H1 (cell line): Measurements from ENCODE around the gene CEBPG.

Source experiments
- EP300 ChIP-seq, 2 experiments: IDR thresholded peaks; 1 replicate in 1 of 2; 2 replicates in 1 of 2; pipeline ENCODE4 v1.6.1; 2011 to 2012; ENCODE audit warnings: low read depth in 2 of 2, low read length in 2 of 2, mild to moderate bottlenecking in 2 of 2, borderline replicate concordance in 1 of 2, inconsistent platforms in 1 of 2, moderate library complexity in 1 of 2
- EZH2 ChIP-seq: fragments of 200-600 bp; sonication (generic); IDR thresholded peaks from 2 replicates; pipeline ENCODE4 v1.7.1; 2012; ENCODE audit warnings: low read depth, mild to moderate bottlenecking, moderate library complexity, low read length, inconsistent platforms; ENCODE audit not compliant: severe bottlenecking
- POU5F1 ChIP-seq: IDR thresholded peaks from 2 replicates; pipeline ENCODE4 v1.6.1; 2011; ENCODE audit warnings: low read depth, mild to moderate bottlenecking, low read length, moderate library complexity
- TF ChIP-seq, protein P1 (sequence below), 3 experiments: IDR thresholded peaks; 1 replicate in 2 of 3; 2 replicates in 1 of 3; pipeline versions ENCODE4 v1.5.1 to v1.6.1; 2011; ENCODE audit warnings: low read length in 3 of 3, mild to moderate bottlenecking in 3 of 3, inconsistent platforms in 2 of 3, low read depth in 1 of 3, moderate library complexity in 1 of 3; ENCODE audit not compliant: insufficient read depth in 1 of 3; ENCODE audit errors: control extremely low read depth in 1 of 3

DNA sequence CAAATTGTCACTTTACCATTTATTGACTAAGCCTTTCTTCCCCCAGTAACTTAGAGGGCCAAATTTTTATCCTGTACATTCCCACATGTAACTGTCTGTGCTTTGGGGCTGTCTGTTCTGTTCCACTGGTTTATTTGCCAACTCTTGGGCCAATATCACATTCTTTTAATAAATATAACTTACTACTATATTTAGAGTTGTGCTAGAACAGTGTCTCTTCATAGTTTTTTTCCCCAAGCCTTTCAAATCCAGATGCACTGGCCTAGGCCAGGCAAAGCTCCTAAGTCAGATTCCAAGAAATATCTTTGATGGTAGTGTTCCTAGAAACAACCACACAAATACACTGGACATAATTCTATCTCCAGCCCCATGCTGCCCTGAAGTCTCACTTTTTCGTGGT is 16.0 kb upstream of the CEBPG start:
- TF ChIP-seq EZH2 (no peak), POU5F1 (no peak), EP300 (IDR thresholded peaks at IDR 0.05; ENCODE audit: borderline replicate concordance in 1 of 2, low read depth in 2 of 2, low read length in 2 of 2) (no peak)
- TF ChIP-seq, protein P1, sequence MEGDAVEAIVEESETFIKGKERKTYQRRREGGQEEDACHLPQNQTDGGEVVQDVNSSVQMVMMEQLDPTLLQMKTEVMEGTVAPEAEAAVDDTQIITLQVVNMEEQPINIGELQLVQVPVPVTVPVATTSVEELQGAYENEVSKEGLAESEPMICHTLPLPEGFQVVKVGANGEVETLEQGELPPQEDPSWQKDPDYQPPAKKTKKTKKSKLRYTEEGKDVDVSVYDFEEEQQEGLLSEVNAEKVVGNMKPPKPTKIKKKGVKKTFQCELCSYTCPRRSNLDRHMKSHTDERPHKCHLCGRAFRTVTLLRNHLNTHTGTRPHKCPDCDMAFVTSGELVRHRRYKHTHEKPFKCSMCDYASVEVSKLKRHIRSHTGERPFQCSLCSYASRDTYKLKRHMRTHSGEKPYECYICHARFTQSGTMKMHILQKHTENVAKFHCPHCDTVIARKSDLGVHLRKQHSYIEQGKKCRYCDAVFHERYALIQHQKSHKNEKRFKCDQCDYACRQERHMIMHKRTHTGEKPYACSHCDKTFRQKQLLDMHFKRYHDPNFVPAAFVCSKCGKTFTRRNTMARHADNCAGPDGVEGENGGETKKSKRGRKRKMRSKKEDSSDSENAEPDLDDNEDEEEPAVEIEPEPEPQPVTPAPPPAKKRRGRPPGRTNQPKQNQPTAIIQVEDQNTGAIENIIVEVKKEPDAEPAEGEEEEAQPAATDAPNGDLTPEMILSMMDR (IDR thresholded peaks at IDR 0.05; ENCODE audit: control extremely low read depth in 1 of 3, insufficient read depth in 1 of 3, low read depth in 1 of 3, low read length in 3 of 3): no peak
